ENCODE results near the gene APEX1. TPM values are rescaled to one million over a fixed set of nuclear protein-coding genes. Genes with fewer than 3 reads are reported as not detected.

The APEX1 gene
- total RNA-seq, 1 experiment from 2014 or later: 113 TPM

DNA sequence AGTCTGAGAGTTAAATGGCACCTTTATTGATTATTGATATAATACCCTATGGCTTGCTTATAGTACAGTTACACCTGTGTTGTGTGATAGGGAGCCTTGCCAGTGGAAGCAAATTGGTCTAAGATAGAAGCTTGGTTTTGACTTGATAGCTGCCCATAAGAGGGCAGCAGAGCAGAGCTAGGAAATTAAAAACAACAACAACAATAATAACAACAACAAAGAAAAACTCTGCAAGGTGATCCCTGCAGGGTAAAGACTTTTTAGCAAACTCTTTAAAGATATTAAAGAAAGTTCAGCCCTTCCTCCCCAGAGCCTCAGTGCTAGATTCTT lies 32.3 kb downstream of the APEX1 start:
- ChIA-PET CTCF (no interaction called here), POLR2A (ENCODE audit: unreplicated experiment) (interaction anchor here (0.8 kb wide), 1 partner anchor 187 kb away, joined by 6 read pairs; no protein-coding TSS in a partner anchor)
- H3K79me2 ChIP-seq (ENCODE audit: low read depth): no peaks in the 10 kb centered on the region
- no peak for DNase-seq
- intact Hi-C loops (cut with micrococcal nuclease; ENCODE audit: unreplicated experiment): no loop called here
- H3K9me2 ChIP-seq (ENCODE audit: insufficient read depth): no peaks in the 10 kb centered on the region
- H4K20me1 ChIP-seq (ENCODE audit: insufficient read depth): no peaks in the 10 kb centered on the region
- no peaks in the 10 kb centered on the region for H3K36me3 ChIP-seq (ENCODE audit: low read depth)
- H2AFZ ChIP-seq: no peak overlapping the region
- no peaks in the 10 kb centered on the region for H3K9me3 ChIP-seq (ENCODE audit: insufficient read depth, low read depth)
- H3K27me3 ChIP-seq (ENCODE audit: insufficient read depth, low read depth): no peaks in the 10 kb centered on the region
- H3F3A ChIP-seq (ENCODE audit: insufficient read depth, low read depth): no peaks in the 10 kb centered on the region
- BruUV-seq (replicated peaks): no TSS peak
- no peak overlapping the region for H3K4me2 ChIP-seq
- no peak for TF ChIP-seq EZH2 (IDR thresholded peaks at IDR 0.05; ENCODE audit: low read depth)
- TF ChIP-seq, protein P1, sequence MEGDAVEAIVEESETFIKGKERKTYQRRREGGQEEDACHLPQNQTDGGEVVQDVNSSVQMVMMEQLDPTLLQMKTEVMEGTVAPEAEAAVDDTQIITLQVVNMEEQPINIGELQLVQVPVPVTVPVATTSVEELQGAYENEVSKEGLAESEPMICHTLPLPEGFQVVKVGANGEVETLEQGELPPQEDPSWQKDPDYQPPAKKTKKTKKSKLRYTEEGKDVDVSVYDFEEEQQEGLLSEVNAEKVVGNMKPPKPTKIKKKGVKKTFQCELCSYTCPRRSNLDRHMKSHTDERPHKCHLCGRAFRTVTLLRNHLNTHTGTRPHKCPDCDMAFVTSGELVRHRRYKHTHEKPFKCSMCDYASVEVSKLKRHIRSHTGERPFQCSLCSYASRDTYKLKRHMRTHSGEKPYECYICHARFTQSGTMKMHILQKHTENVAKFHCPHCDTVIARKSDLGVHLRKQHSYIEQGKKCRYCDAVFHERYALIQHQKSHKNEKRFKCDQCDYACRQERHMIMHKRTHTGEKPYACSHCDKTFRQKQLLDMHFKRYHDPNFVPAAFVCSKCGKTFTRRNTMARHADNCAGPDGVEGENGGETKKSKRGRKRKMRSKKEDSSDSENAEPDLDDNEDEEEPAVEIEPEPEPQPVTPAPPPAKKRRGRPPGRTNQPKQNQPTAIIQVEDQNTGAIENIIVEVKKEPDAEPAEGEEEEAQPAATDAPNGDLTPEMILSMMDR (conservative IDR thresholded peaks at IDR 0.05): no peak
- H3K4me3 ChIP-seq: no peak overlapping the region
- peaks cover 12% of the 10 kb centered on the region for H3K4me1 ChIP-seq (replicated peaks; ENCODE audit: insufficient read depth)
- H3K27ac ChIP-seq: no peak overlapping the region

DNA sequence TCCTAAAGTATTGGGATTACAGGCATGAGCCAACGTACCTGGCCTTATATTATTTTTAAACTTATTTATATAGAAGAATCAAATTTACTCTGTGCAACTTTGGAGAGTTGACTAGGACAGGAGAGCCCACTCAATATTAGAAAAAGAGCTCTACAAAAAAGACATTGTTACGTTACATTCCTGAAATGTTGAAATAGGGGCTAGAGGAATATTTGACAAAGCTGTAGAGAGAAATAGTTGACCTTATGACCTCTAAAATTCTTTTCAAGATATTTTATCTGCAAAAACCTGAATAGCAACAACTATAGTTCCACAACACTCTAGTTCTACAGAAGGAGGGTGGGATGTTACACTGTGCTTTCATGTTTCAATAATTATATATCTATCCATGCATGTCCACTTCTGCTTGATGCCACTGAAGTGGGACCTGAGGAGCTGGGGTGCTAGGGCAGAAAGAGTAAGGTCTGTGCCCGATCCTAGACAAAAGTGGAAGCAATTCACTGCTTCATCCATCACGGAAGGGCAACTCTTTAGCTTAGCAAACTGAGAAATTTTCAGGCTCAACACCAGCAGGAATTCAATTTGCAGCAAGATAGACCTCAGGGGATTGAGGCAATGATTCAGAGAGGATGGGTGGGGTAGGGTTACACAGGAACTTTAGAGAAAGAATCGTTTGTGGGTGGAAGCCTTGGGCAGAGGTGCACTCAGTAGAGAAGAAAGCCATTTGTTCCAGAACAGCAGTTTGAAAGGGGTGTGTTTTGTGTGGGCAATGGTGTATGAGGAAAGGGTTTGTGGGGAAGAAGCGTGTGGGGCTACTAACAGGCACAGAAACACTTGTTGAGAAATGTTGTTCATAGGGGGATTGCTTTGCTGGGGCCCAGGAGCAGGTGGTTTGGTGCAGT lies 34.3 kb downstream of the APEX1 start:
- no peaks in the 10 kb centered on the region for H3K9me3 ChIP-seq (ENCODE audit: insufficient read depth, low read depth)
- no peak overlapping the region for H3K27ac ChIP-seq
- H3K79me2 ChIP-seq (ENCODE audit: low read depth): no peaks in the 10 kb centered on the region
- H4K20me1 ChIP-seq (ENCODE audit: insufficient read depth): no peaks in the 10 kb centered on the region
- POLR2A ChIA-PET (ENCODE audit: unreplicated experiment): no interaction called here
- no peak overlapping the region for H3K4me3 ChIP-seq
- H3K4me2 ChIP-seq: peak overlapping the region; percentile 40; the same call in 1 of the 2 replicates
- BruUV-seq (replicated peaks): no TSS peak
- H3K9me2 ChIP-seq (ENCODE audit: insufficient read depth): no peaks in the 10 kb centered on the region
- H3K27me3 ChIP-seq (ENCODE audit: insufficient read depth, low read depth): no peaks in the 10 kb centered on the region
- H3K4me1 ChIP-seq (replicated peaks; ENCODE audit: insufficient read depth): peaks cover 12% of the 10 kb centered on the region
- DNase-seq: peak; percentile 11 to 45
- H2AFZ ChIP-seq: no peak overlapping the region
- intact Hi-C loops (cut with micrococcal nuclease; ENCODE audit: unreplicated experiment): no loop called here
- peaks cover under 1% of the 10 kb centered on the region; the same call in 1 of the 2 replicates for H3F3A ChIP-seq (ENCODE audit: insufficient read depth, low read depth)
- no peaks in the 10 kb centered on the region for H3K36me3 ChIP-seq (ENCODE audit: low read depth)
- no peak for TF ChIP-seq EZH2 (IDR thresholded peaks at IDR 0.05; ENCODE audit: low read depth)
- TF ChIP-seq, protein P1 (conservative IDR thresholded peaks at IDR 0.05): no peak
- CTCF ChIA-PET: no interaction called here

DNA sequence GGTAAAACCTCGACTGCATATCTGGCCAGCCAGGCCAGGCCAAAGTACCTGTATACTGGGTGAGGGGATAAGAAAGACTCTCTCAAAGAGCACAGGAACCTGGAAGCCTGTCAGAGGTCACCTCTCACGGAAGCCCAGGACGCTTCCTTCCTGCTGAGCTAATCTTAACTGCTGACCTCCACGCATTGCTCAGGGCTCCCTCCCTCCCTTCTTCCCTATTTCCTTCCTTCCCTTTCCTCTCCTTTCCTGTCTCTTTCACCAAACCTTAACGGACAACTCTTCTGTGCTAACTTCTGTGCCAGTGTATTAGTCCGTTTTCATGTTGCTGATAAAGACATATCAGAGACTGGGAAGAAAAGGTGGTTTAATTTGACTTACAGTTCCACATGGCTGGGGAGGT lies 35.5 kb downstream of the APEX1 start:
- intact Hi-C loops (cut with micrococcal nuclease; ENCODE audit: unreplicated experiment): no loop called here
- H2AFZ ChIP-seq: no peak overlapping the region

More for the DNA sequence above, 35.5 kb downstream of the APEX1 start:
- H3K4me3 ChIP-seq: no peak overlapping the region
- H3K79me2 ChIP-seq (ENCODE audit: low read depth): no peaks in the 10 kb centered on the region
- BruUV-seq (replicated peaks): no TSS peak
- no peaks in the 10 kb centered on the region for H3K9me3 ChIP-seq (ENCODE audit: insufficient read depth, low read depth)
- POLR2A ChIA-PET (ENCODE audit: unreplicated experiment): no interaction called here
- H3F3A ChIP-seq (ENCODE audit: insufficient read depth, low read depth): peaks cover 13% of the 10 kb centered on the region; the same call in 1 of the 2 replicates
- H3K4me2 ChIP-seq: no peak overlapping the region
- TF ChIP-seq, protein P1 (conservative IDR thresholded peaks at IDR 0.05): no peak
- no peak for TF ChIP-seq EZH2 (IDR thresholded peaks at IDR 0.05; ENCODE audit: low read depth)
- H3K27ac ChIP-seq: no peak overlapping the region
- no peaks in the 10 kb centered on the region for H3K9me2 ChIP-seq (ENCODE audit: insufficient read depth)
- no peaks in the 10 kb centered on the region for H3K27me3 ChIP-seq (ENCODE audit: insufficient read depth, low read depth)
- H4K20me1 ChIP-seq (ENCODE audit: insufficient read depth): no peaks in the 10 kb centered on the region
- DNase-seq: no peak
- H3K4me1 ChIP-seq (replicated peaks; ENCODE audit: insufficient read depth): peaks cover 15% of the 10 kb centered on the region
- H3K36me3 ChIP-seq (ENCODE audit: low read depth): no peaks in the 10 kb centered on the region
- CTCF ChIA-PET: no interaction called here

Data from PC-9 (cell line).